Activated CD4-positive, alpha-beta memory T cell treated with anti-CD3 and anti-CD28 coated beads for 36 hours (primary cell): ENCODE data around the gene ALDH3B1. TPM values are rescaled to one million over a fixed set of nuclear protein-coding genes. Genes with fewer than 3 reads are reported as not detected.

Experiments used
- CTCF ChIA-PET: fragments of 350-600 bp; sonication (Branson Sonifier 250); formaldehyde crosslinking; loops from one replicate; lab custom pipeline; 2021; ENCODE audit warnings: antibody characterized with exemption, inconsistent platforms; lab: Charles Lee
- POLR2A ChIA-PET: fragments of 350-600 bp; sonication (Branson Sonifier 250); formaldehyde crosslinking; loops from one replicate; lab custom pipeline; 2021; ENCODE audit warnings: antibody characterized with exemption; lab: Charles Lee
- DNase-seq: peaks from one replicate; pipeline ENCODE4 v3.0.0-alpha.2; 2020
- H3K27ac Mint-ChIP-seq: one replicate; pipeline ENCODE4 v1.8.0; 2021; ENCODE audit warnings: mixed read lengths
- H3K27me3 Mint-ChIP-seq: one replicate; pipeline ENCODE4 v1.8.0; 2021; ENCODE audit warnings: mixed read lengths
- H3K36me3 Mint-ChIP-seq: one replicate; pipeline ENCODE4 v1.8.0; 2021; ENCODE audit warnings: mixed read lengths
- H3K4me1 Mint-ChIP-seq: one replicate; pipeline ENCODE4 v1.8.0; 2021; ENCODE audit warnings: low read depth, mixed read lengths
- H3K4me3 Mint-ChIP-seq: one replicate; pipeline ENCODE4 v1.8.0; 2021; ENCODE audit warnings: mild to moderate bottlenecking, mixed read lengths
- H3K9me3 Mint-ChIP-seq: one replicate; pipeline ENCODE4 v1.8.0; 2021; ENCODE audit warnings: mixed read lengths
- intact Hi-C: fragments of 100-400 bp; cut with micrococcal nuclease; formaldehyde crosslinking; loops from one replicate; pipeline ENCODE4 v1.15.1; 2023
- total RNA-seq, 2 experiments: library from RNA; stranded (reverse); gene quantifications; one replicate each; pipeline ENCODE4 v1.2.3, GENCODE V29; 2021

ALDH3B1 gene
- total RNA-seq, 2 experiments from 2014 or later: not detected

- ChIA-PET CTCF (interaction anchor here (1.2 kb wide), 1 partner anchor 9 kb away, joined by 3 read pairs; no protein-coding TSS in a partner anchor), POLR2A (interaction anchor here (2.1 kb wide), 1 partner anchor 10 kb away, joined by 20 read pairs; the partner anchor contains the start of gene TCIRG1)
- Mint-ChIP-seq H3K9me3 (no peaks in the 10 kb centered on the region), H3K36me3 (peaks cover 2% of the 10 kb centered on the region), H3K4me3 (peak within 1 kb of the TSS; percentile 99), H3K27me3 (no peaks in the 10 kb centered on the region), H3K27ac (peak within 1 kb of the TSS; percentile 88), H3K4me1 (peaks cover 27% of the 10 kb centered on the region)
- intact Hi-C loops: loop anchor here (1.0 to 2.0 kb wide), 2 partner anchors 10 to 176 kb away; no protein-coding TSS in a partner anchor
- peak; percentile 98 for DNase-seq
These were observed 20.4 kb downstream of the ALDH3B1 start, which contains the start of gene NDUFS8 for GRCh38 chr11:68030318-68031143. NDUFS8 (plus strand) TSS chr11:68030681; CDS start chr11:68032152, 1,471 bp downstream.

DNA sequence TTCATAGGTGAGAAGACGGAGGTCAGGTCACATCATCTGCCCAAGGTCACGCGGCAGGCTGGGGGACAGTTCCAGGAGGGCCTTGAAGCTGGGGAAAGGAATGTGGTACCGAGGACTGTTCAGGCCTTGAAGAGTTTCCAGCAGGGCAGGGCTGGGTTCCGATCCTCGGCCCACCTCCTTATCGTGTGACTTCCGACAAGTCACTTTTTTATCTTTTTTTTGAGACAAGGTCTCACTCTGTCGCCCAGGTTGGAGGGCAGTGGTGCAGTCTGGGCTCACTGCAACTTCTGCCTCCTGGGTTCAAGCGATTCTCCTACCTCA lies 21.0 kb downstream of the ALDH3B1 start:
- CTCF ChIA-PET: interaction anchor here (1.2 kb wide), 1 partner anchor 9 kb away, joined by 3 read pairs; no protein-coding TSS in a partner anchor
- peak; percentile 33 for DNase-seq
- Mint-ChIP-seq H3K27ac (peak overlapping the region; percentile 88), H3K4me3 (peak overlapping the region; percentile 99), H3K36me3 (peaks cover 2% of the 10 kb centered on the region), H3K27me3 (no peaks in the 10 kb centered on the region), H3K9me3 (no peaks in the 10 kb centered on the region), H3K4me1 (peaks cover 27% of the 10 kb centered on the region)
- POLR2A ChIA-PET: interaction anchor here (2.1 kb wide), 1 partner anchor 9 kb away, joined by 20 read pairs; the partner anchor contains the start of gene TCIRG1
- intact Hi-C loops: loop anchor here (2.0 kb wide), 1 partner anchor 176 kb away; no protein-coding TSS in a partner anchor

- H3K9me3 Mint-ChIP-seq: no peaks in the 10 kb centered on the region
- ChIA-PET CTCF (interaction anchor here (1.2 kb wide), 1 partner anchor 8 kb away, joined by 3 read pairs; no protein-coding TSS in a partner anchor), POLR2A (no interaction called here)
- peak overlapping the region; percentile 99 for H3K4me3 Mint-ChIP-seq
- no peaks in the 10 kb centered on the region for H3K27me3 Mint-ChIP-seq
- H3K27ac Mint-ChIP-seq: peak overlapping the region; percentile 88
- peaks cover 2% of the 10 kb centered on the region for H3K36me3 Mint-ChIP-seq
- peaks cover 32% of the 10 kb centered on the region for H3K4me1 Mint-ChIP-seq
- no peak for DNase-seq
- intact Hi-C loops: no loop called here
These were observed 21.9 kb downstream of the ALDH3B1 start for GRCh38 chr11:68032003-68032402.

DNA sequence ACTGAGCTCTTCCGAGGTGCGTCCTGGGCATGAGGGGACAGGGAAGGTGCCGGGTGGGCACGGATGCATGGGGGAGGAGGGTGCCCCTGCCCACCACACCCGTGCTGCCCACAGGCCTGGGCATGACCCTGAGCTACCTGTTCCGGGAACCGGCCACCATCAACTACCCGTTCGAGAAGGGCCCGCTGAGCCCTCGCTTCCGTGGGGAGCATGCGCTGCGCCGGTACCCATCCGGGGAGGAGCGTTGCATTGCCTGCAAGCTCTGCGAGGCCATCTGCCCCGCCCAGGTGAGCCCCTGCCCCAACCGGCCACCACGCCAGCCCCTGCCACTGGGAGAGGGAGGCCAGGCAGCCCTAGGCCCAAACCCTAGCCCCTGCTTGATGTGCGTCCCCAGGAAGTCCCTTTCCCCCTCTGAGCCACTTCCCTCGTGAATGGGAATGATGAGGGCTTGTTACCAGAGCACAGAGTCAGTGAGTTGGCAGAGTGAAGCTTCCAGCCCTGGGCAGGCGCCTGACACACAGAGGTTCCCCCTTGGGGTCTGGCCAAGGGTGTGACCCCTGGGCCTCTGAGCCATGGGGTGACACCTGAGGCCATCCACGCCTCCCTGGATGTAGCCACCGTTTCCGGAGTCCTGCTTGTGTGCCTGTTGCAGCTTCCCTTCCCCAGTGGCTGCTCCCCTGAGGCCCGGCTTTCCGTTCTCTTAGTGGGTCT lies 23.0 kb downstream of the ALDH3B1 start:
- CTCF ChIA-PET: no interaction called here
- Mint-ChIP-seq H3K27me3 (no peaks in the 10 kb centered on the region), H3K4me1 (peaks cover 35% of the 10 kb centered on the region), H3K9me3 (no peaks in the 10 kb centered on the region), H3K27ac (no peak overlapping the region), H3K4me3 (no peak overlapping the region), H3K36me3 (peaks cover 2% of the 10 kb centered on the region)
- no peak for DNase-seq
- POLR2A ChIA-PET: no interaction called here
- intact Hi-C loops: no loop called here

GRCh38 chr11:68033708-68034045 lies 23.6 kb downstream of the ALDH3B1 start:
- Mint-ChIP-seq H3K36me3 (peaks cover 2% of the 10 kb centered on the region), H3K27me3 (no peaks in the 10 kb centered on the region), H3K4me1 (peaks cover 33% of the 10 kb centered on the region), H3K4me3 (no peak overlapping the region), H3K9me3 (no peaks in the 10 kb centered on the region), H3K27ac (no peak overlapping the region)
- DNase-seq: no peak
- CTCF ChIA-PET: no interaction called here
- intact Hi-C loops: no loop called here
- POLR2A ChIA-PET: no interaction called here

GRCh38 chr11:68035266-68035876 lies 25.2 kb downstream of the ALDH3B1 start:
- CTCF ChIA-PET: no interaction called here
- H3K36me3 Mint-ChIP-seq: peaks cover 6% of the 10 kb centered on the region
- no peaks in the 10 kb centered on the region for H3K27me3 Mint-ChIP-seq
- intact Hi-C loops: loop anchor here (5.0 kb wide), 1 partner anchor 33 kb away; the partner anchor contains the start of gene UNC93B1
- no peak overlapping the region for H3K27ac Mint-ChIP-seq
- no peaks in the 10 kb centered on the region for H3K9me3 Mint-ChIP-seq
- H3K4me1 Mint-ChIP-seq: peaks cover 19% of the 10 kb centered on the region
- H3K4me3 Mint-ChIP-seq: no peak overlapping the region
- POLR2A ChIA-PET: no interaction called here
- DNase-seq: no peak

- peaks cover 6% of the 10 kb centered on the region for H3K36me3 Mint-ChIP-seq
- no peak for DNase-seq
- peaks cover 19% of the 10 kb centered on the region for H3K4me1 Mint-ChIP-seq
- peak overlapping the region; percentile 87 for H3K27ac Mint-ChIP-seq
- intact Hi-C loops: loop anchor here (5.0 kb wide), 1 partner anchor 34 kb away; the partner anchor contains the start of gene UNC93B1
- no peaks in the 10 kb centered on the region for H3K27me3 Mint-ChIP-seq
- CTCF ChIA-PET: no interaction called here
- H3K9me3 Mint-ChIP-seq: no peaks in the 10 kb centered on the region
- POLR2A ChIA-PET: no interaction called here
- no peak overlapping the region for H3K4me3 Mint-ChIP-seq
These were observed 26.1 kb downstream of the ALDH3B1 start for GRCh38 chr11:68036141-68036716.

DNA sequence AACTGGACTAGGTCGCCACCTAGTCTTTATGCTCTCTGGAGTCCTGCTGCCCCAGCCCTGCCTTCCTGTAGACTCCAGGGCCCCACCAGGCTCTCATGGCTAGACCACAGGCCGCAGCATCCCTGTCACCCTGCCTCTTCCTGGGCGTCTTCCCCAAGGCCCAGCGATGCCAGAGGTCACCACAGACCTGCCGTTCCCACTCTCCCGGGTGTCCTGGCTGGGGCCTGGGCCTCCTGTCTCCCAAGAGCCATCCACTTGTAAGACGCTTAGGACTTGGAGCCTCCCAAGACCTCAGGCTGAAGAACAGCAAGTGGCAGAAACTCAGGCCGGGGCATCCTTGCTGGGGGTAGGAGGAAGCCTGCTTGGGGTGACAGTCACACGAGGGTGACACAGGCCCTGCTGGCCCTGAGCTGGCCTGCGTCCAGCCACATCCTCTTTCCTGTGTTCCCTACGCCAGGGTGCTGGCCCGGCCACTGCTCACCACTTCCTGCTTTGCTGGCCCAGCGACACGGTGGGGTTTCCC lies 26.7 kb downstream of the ALDH3B1 start:
- CTCF ChIA-PET: interaction anchor here (0.9 kb wide), 1 partner anchor 172 kb away, joined by 3 read pairs; no protein-coding TSS in a partner anchor
- Mint-ChIP-seq H3K27ac (peak overlapping the region; percentile 87), H3K9me3 (no peaks in the 10 kb centered on the region), H3K4me1 (peaks cover 17% of the 10 kb centered on the region), H3K36me3 (peaks cover 3% of the 10 kb centered on the region), H3K27me3 (no peaks in the 10 kb centered on the region), H3K4me3 (no peak overlapping the region)
- POLR2A ChIA-PET: no interaction called here
- DNase-seq: peak; percentile 60
- intact Hi-C loops: loop anchor here (5.0 kb wide), 1 partner anchor 34 kb away; the partner anchor contains the start of gene UNC93B1

DNA sequence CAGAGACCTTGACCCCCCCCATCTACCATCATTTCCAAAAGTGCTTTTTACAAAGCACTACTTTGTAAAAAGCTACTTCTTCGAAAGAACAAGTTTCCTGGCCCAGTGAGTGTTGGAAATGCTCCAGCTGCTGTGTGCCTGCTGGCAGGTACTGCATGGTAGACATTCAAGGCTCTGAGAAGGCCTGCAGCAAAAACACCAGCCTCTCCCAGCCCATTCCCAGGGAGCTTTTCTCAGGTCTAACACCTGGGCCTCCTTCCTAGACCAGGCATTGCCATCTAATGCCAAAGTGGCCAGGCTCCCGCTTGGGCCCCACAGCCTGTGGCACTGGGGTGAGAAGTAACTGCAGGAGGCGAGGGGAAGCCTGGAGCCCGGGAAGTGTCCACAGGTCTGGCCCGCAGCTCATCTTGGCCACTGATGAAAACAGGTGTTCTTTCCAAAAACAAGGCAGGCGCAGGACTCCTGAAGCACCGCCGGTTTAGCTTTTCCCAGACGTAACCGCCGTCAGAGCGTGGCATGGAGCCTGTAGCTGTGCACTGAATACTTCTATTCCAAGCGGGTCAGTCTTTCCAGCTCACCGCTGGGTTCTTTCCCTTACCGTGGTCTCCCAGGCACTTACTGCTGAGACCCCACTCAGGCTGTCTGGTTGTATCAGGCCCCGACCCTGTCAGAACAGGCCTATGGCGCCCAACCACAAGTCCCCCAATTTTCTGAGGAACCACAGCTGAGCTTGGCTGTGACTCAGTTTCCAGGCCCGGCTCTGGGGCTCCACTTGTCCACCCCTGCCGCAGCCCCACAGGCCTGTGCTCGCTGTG lies 27.5 kb downstream of the ALDH3B1 start:
- H3K9me3 Mint-ChIP-seq: no peaks in the 10 kb centered on the region
- intact Hi-C loops: loop anchor here (5.0 kb wide), 1 partner anchor 35 kb away; the partner anchor contains the start of gene UNC93B1
- CTCF ChIA-PET: interaction anchor here (0.9 kb wide), 1 partner anchor 171 kb away, joined by 3 read pairs; no protein-coding TSS in a partner anchor
- H3K27me3 Mint-ChIP-seq: no peaks in the 10 kb centered on the region
- no peak for DNase-seq
- H3K36me3 Mint-ChIP-seq: peaks cover 5% of the 10 kb centered on the region
- H3K27ac Mint-ChIP-seq: peak overlapping the region; percentile 87
- H3K4me1 Mint-ChIP-seq: peaks cover 16% of the 10 kb centered on the region
- H3K4me3 Mint-ChIP-seq: peak overlapping the region; percentile 26
- POLR2A ChIA-PET: no interaction called here

DNA sequence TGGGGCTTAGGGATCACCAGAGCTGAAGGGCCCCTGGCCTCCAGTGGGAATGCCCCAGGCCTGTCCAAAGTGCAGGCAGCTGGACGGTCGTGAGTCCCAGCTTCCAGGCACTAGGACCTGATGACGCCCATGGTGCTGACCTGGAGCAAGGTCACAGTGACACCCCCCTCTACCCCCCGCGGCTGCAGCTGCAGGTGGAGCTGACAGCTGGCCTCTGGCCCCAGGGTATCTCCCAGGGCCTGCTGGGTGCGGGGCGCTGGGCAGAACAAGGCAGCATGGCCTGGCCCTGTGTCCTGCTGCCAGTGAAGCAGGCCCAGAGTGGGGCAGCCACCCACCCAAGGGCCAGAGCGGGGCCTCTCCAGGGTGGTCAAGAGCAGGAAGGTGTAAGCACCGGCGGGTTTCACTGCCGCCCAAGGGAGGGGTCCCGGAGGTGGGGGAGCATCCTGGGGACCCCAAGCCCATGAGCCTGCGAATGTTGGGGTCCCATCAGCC lies 28.1 kb downstream of the ALDH3B1 start:
- H3K4me1 Mint-ChIP-seq: peaks cover 16% of the 10 kb centered on the region
- H3K27me3 Mint-ChIP-seq: no peaks in the 10 kb centered on the region
- POLR2A ChIA-PET: no interaction called here
- no peaks in the 10 kb centered on the region for H3K9me3 Mint-ChIP-seq
- peaks cover 5% of the 10 kb centered on the region for H3K36me3 Mint-ChIP-seq
- no peak for DNase-seq
- H3K4me3 Mint-ChIP-seq: peak overlapping the region; percentile 91
- intact Hi-C loops: loop anchor here (5.0 kb wide), 1 partner anchor 36 kb away; the partner anchor contains the start of gene UNC93B1
- H3K27ac Mint-ChIP-seq: peak overlapping the region; percentile 89
- CTCF ChIA-PET: no interaction called here
